NCI-H82 treated with DMSO at 0.1 percent for 48 hours (cell line): ENCODE measurements around the gene UBASH3A.

Source experiments
- DNase-seq: peaks from one replicate; lab custom pipeline; 2025; ENCODE audit not compliant: unreplicated experiment; lab: John Stamatoyannopoulos, UW

UBASH3A gene, protein sequence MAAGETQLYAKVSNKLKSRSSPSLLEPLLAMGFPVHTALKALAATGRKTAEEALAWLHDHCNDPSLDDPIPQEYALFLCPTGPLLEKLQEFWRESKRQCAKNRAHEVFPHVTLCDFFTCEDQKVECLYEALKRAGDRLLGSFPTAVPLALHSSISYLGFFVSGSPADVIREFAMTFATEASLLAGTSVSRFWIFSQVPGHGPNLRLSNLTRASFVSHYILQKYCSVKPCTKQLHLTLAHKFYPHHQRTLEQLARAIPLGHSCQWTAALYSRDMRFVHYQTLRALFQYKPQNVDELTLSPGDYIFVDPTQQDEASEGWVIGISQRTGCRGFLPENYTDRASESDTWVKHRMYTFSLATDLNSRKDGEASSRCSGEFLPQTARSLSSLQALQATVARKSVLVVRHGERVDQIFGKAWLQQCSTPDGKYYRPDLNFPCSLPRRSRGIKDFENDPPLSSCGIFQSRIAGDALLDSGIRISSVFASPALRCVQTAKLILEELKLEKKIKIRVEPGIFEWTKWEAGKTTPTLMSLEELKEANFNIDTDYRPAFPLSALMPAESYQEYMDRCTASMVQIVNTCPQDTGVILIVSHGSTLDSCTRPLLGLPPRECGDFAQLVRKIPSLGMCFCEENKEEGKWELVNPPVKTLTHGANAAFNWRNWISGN

DNA sequence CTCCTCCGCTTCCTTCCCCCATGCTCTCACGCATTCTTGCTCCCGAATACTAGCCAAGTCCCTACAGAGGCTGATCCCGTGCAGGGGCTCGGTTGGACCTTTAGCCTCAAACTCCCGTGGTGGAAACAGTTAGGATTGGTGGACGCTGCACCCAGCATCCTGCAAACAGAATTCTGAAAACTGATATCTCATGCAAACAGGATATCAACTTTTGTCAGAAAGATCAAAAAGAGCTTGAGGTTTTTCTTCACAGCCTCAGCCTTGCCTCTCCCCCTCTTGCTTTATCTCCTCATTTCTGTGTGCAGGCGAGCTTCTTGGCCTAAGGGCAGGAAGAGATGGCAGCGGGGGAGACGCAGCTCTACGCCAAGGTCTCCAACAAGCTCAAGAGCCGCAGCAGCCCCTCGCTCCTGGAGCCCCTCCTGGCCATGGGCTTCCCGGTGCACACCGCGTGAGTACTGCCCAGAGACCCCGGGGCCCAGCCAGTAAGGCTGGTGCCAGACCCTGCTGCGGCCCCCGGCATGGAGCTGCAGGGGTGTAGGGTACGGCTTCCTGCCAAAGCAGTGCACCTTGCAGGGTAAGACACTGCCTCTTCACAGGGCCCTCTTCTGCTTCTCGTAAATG is at the start of gene UBASH3A:
TSS of gene UBASH3A (plus strand) at position 292 of the 621 bp plus-strand sequence. CDS start at position 336, 44 bp downstream.
- no peak for DNase-seq

DNA sequence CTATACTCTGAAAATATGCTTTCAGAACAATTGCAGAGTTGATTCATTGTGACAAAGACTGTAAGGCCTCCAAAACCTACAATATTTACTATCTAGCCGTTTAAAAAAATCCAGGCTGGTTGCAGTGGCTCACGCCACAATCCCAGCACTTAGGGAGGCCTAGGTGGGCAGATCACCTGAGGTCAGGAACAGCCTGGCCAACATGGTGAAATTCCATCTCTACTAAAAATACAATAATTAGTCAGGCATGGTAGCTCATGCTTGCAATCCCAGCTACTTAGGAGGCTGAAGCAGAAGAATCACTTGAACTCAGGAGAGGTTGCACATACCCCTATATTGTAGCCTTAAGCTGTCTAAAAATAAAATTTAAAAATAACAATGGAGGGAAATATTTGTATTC is 47.7 kb upstream of the UBASH3A start:
- no peak for DNase-seq

DNA sequence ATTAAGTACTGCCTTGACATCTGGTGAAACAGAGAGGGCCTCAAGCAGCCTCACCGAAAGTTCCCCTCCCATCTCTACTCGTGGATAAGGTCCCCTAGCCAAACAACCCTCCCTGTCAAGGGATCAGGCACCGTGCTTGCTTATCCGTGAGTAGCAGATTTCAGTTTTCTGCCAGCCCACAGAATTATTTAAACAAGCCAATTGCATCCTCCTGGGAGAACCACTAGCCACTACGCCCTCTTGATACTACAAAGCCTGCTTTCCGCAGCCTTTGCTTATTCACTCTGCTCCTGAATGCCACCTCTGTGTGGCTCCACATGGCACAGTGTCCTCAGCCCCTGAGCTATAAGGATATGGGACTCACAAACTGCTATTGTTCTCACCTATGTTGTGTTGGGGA is 47.1 kb upstream of the UBASH3A start:
- DNase-seq = no peak

DNA sequence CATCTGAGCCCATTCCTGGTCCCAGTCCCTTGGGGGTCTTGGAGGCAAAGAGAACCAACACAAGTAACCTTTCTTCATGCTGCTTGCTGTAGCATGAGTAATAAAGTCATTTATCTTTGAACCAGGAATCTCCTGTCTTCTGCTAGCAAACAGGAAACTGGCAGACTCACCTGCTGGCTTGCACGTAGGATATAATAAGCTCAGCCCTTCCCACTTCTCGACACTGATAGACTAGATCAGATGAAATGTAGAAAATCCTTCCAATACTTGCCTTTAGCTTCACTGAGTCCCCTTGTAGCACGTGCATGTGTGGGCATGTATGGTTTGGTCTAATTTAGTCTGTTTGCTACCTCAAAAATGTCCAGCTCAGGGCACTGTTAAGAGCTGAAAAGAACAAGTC is 46.4 kb upstream of the UBASH3A start:
- DNase-seq = no peak

DNA sequence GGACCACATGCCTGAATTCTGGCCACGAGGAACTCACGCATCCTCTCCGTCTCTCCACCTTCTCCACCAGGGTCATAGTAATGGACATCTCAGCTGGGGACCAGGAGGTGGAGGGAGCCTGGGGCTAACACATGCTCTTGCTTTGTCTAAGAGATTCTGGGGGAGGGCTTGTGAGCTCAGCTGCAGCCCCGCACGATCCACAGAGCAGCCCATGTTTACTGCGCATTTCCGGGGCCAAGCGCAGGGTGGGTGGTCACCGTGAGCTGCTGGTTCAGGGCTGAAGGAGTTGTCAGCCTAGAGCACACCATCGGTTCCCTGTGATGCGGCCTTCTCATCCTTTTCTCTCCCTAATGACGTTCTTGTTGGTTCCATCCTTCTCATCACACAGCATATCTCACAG is 45.4 kb upstream of the UBASH3A start:
- DNase-seq = no peak

DNA sequence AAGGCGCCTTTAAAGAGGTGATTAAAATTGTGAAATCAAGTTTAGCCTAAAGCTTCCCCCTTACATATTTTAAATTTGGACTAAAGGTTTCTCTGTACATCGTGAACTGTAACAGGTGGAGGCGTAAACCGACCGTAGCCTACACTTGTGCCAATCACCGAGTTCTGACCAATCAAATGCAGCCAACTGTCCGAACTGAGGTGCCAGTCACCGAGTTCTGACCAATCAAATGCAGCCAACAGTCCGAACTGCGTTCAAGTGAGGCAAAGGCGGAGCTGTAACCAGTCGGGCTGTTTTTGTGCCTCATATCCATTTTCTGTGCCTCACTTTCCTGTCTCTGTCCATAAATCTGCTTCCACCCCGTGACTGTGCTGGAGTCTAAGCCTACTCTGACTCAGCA is 44.8 kb upstream of the UBASH3A start:
- DNase-seq = no peak

DNA sequence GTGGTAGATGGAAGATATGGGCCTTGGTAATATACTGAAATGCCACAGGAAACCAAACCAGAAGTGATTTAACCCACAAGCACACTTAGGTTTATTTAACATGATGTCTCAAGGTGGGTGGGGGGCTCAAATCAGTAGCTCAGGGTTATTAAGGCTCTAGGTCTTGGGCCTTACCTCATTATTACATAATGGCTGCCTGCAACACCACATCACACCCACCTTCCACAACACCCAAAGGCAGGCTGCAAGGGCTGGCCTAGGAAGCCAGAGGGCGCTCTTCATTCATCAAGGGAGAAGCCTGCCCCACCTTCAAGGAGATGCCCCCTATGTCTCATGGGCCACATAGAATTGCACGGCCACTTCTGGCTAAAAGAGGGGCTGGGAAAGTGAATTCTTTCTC is 43.4 kb upstream of the UBASH3A start:
- DNase-seq = no peak

DNA sequence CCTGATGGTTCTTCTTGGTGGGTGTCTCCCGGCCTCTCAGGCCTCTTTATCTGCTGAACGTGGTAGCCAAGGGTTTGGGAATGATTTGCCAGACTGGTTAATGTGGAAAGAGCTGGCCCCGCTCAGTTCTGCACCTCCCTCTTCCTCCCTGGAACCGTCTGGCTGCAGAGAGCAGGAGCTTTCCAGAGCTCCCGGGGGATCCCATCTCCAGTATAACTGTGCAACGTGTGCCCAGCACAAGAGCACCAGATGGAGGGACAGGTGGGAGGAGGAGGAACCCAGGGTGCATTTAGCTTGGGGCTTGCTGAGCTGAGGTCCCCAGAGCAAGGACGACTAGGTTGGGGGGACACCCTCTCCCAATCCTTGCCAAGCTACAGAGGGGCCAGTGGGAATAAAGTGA is 42.4 kb upstream of the UBASH3A start:
- no peak for DNase-seq

DNA sequence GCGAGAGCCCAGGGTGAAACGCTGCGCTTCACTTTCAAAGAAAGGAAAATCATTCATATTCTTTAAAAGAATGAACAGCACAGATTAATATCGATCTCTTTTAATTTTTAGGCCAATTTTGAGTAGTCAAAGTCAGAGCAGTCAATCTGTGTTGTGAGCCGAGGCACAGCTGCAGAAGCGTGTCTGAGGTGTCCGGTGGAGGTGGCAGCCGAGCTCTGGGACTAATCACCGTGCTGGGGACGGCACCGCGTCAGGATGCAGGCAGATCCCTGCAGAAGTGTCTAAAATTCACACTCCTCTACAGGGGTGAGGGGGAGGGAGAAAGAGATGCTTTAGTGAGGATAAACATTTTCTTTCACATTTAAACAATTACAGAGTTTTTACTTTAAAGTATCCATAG is 41.5 kb upstream of the UBASH3A start:
- no peak for DNase-seq

DNA sequence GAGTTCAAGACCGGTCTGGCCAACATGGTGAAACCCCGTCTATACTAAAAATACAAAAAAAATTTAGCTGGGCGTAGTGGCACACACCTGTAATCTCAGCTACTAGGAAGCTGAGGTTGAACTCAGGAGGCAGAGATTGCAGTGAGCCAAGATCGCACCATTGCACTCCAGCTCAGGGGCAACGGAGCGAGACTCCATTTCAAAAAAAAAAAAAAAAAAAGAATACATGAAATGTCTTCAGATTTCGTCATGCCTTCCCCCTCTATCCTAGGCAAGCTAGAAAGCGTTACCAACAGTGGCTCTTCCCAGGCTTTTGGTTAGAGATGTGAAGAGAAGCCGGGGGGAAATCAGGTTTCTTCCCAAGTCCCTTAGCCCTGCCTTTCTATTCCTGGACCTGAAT is 41.0 kb upstream of the UBASH3A start:
- DNase-seq = no peak

DNA sequence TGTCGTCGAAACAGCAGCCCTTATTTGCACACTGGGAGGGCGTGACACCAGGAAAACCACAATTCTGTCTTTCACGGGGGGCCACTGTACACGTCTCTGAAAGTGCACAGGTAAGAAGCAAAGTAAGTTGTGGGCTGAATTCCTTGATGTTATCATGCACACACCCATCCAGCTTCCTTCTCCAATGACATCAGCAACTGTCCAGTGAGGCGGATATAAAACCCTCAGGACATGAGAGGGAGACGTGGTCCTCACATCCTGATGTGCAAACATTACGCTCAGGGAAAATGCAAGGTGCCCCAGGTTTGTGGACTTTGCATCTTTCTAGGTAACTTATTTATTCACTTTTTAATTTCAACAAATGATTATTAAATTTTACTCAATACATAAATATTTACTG is 40.4 kb upstream of the UBASH3A start:
- no peak for DNase-seq

DNA sequence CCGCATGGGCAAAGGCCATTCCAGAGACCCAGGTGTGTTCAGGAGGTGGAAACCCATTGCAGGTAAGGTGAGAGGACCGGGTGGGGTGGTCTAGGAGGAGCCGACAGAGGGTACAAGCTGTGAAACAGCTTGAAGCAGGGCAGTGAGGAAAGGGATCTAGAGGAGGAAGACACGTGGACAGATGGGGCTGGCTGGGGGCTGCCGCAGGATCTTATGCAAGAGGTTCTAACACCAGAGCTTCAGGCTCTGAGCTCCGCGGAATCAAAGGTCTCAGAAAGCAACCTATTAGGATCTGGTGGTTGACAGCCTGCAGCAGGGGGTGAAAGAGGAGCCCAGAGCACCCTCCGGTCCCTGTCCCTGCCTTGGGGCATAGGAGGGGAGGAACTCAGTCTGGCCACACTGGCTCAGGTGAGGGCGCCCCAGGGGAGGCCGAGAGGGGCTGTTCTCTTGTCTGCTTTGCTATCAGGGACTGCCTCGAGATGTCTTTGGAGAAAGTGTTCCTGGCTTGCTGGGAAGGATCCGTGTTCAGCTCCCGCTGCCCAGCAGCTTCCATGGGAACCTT is 39.3 kb upstream of the UBASH3A start:
- no peak for DNase-seq

DNA sequence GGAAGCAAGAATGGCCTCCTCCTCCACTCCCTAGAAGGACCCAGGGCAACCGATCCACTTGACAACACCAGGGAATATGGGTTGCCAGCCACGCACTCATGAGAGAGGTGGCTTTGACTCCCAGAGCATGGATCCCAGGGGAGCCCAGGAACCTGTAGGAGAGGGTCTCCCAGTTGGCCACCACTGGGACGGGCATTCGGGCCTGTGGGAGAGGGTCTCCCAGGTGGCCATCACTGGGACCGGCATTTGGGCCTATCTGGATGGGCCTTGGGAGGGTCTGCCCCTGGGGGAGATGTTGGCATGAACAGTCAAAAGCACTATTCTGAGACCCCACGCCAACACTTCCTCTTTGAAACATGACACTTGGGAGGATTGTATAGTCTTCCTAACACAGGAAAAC is 37.9 kb upstream of the UBASH3A start:
- DNase-seq = no peak

DNA sequence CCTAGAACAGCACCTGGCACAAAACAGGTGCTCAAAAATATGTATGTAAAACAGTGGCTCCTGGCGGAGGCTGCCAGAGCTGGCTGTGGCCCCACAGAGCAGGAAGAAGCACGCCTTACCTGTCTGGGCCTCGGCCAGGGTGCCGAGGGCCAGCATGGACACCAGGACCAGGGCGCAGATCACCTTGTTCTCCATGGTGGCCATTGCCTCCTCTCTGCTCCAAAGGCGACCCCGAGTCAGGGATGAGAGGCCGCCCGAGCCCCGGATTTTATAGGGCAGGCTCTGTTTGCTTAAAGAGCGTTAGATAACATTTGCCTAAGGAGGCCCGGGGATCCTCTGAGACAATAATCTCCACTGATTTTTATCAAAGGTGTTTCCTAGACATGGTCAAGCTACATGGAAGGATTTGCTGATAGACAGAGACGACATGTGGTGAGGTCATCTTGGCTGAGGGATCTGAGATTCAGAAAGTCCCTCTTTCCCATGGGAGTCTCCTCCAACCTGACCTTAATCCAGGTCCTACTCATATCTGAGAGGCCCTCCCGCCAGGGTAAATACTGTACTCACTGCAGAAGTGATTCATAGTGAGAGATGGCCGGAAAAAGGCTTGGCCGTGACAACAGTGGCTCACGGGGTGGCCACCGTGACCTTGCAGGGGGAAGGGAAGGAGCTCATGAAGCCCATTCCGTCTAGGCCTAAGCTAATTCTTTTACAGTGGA is 37.3 kb upstream of the UBASH3A start, which contains the start of gene TFF1:
TSS of gene TFF1 (minus strand) at position 244 of the 719 bp plus-strand sequence. CDS start at position 204, 40 bp downstream.
- no peak for DNase-seq

DNA sequence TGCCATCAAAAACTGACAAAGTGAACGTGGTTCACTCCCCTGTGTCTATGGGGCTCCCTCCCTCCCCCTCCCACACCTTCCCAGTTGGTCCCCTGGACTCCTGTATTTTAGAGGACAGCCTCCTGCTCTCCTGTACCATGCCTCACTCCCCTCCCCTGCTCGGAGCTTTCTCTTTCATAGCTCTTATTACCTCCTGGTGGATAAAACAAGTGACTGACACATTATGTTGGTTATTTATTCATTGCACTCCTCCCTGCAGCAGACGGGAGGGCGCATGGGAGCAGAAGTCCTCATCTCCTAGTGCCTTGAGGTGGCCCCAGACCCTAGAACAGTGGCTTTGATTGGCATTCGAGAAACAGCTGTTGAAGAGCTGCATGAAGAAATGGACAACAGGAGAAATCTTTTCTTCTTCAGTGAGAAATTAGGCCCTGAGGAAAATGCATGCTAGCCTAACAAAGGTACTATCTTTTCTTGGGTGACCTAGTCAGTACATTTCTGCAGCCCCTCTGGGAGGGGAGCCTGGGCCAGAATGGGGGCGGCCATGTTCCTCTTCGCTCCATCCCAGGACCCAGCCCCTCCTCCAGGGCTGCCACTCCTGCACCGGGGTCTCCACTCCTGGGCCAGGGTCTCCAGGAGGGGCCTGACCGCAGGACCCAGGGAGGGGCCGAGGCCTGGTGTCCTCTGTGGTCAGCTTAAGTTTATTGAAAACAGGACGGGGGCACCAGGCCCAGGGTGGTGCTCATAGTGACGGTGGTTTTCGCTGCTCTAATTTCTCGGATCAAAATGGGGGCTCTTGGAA is 36.1 kb upstream of the UBASH3A start:
- no peak for DNase-seq

DNA sequence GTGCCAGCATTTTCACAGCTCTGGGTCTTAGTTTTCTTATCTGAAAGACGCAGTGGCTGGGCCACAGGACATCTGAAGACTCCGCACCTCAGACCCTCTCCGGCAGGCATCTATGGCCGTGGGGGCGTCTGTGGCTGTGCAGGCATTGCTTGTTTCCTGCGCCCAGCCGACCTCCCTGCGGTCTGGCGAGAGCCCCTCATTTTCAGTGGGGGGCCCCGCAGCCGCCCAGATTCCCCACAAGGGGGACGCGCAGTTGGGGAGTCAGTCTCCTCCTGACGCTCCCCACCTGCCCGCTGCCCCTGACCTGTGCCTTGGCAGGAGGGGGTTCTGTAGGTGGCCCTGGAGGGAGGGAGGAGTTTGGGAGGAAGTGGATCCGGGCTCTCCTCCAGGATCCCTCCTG is 33.9 kb upstream of the UBASH3A start:
- no peak for DNase-seq

DNA sequence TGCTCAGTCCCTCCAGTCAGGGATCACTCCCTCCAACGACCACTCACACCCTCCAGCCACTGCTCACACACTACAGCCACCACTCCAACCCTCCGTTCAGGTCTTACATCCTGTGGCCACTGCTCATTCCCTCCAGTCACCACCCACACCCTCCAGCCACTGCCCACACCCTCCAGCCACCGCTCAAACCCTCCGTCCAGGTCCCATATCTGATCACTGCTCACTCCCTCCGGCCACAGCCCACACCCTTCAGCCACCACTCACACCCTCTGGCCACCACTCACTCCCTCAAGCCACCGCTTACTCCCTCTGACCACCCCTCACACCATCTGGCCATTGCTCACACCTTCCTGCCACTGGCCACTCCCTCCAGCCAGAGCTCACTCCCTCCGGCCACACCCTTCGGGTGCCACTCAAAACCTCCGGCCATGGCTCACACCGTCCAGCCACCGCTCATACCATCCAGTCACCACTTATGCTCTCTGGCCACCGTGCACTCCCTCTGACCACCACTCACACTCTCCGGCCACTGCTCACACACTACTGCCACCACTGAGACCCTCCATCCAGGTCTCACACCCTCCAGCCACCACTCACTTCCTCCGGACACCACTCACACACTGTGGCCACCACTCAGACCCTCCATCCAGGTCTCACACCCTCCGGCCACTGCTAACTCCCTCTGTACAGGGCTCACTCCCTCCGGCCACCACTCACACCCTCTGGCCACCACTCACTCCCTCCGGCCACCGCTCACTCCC is 32.6 kb upstream of the UBASH3A start:
- no peak for DNase-seq

DNA sequence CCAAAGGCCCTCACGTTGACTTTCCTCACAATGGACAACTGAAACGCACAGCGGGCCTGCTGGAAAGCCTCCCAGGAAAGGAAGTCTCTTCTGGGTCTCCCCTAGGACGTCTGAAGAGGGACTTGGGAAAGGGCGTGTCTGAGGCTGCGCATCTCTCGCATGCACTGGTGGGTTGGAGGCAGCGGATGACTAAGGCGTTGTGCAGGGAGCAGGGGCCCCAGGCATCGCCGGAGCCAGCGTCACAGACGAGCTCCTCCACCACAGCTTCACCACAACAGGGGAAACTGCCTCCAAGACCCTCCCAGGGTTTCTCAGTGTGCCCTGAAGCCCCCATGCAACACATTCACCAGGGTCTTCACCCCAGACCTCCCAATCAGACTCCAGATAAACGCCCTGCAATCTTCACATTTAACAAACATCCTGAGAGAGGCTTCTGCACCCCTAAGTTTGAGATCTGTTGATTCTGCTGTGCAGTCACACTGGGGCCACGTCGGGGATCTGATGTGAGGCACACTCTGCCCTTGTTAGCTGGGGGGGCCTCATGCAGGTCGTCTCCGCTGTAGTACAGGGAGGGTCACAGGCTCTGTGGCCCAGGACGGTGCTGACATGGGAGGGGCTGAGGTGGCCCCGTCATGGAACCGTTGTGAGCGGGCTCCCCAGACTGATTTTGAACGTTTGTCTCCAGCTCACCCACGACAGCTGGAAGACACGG is 30.4 kb upstream of the UBASH3A start:
- no peak for DNase-seq

DNA sequence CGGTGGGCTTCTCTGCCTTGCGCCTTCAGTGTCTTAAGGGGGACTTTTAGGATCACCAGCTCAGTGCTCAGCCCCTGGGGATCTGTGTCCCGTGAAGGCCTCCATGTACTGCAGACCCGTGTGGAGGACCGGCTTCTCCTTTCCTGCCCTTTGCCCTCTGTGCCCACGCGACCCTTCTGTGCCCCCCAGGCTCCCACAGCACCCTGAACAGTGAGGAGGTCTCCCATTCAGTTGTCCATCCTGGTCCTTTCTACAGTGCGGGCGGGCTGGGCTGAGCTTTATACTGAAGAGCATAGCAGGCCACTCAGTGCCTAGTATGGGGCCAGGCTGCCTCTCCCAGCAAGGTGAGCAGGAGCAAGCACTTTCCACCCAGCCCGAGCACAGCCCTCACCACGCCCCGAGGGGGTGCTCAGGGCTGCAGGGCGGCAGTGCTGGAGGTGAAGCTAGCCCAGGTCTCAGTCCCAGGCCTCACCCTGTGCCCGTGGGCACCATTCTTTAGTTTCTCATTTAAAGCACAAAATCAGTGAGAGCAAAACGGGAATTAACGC is 29.7 kb upstream of the UBASH3A start:
- no peak for DNase-seq
